OCI-LY1 (cell line): ENCODE measurements around the gene TNFRSF6B.

Source experiments
- EZH2 ChIP-seq: fragments of 200-600 bp; sonication (generic), shearing (Covaris generic); IDR thresholded peaks from 2 replicates; pipeline ENCODE4 v1.8.0; 2017; ENCODE audit warnings: borderline replicate concordance, mixed run types, mild to moderate bottlenecking, antibody characterized with exemption, low read length, moderate library complexity, mixed read lengths
- TF ChIP-seq, protein P1 (sequence below): fragments of 200-600 bp; sonication (generic), shearing (Covaris generic); IDR thresholded peaks from 2 replicates; pipeline ENCODE4 v1.5.1; 2017; ENCODE audit warnings: mild to moderate bottlenecking, antibody characterized with exemption, low read length, moderate library complexity, mixed read lengths

DNA sequence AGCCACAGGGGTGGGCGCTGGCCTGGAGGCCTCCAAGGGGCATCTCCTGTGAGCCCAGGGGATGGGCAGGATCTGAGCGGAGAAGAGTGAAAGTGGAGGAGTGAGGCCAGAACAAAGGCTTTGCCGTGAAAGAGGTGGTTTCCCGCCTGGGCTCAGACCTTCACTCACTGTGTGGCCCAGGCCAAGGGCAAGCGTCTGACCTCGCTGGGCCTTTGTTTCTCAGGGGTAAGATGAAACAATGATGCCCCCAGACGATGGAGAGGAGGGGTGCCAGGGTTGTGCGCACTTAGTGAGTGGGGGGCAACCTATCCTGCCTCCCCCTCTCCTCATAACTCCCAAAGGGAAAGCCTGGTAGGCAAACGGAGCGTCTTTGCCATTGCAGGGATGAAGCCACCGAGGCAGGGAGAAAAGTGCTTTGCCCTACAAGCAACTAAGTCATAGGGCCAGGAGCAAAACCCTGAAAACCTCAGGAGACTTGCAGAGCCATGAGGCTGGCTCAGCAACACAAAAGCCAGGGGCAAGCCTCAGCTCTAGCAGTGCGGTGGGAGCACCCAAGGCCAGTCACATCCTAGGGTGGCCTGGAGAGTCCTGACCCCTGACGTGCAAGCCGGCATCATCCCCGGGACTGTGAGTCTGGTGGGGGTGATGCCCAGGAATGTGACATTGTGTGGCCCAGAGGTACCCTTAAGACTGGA lies 42.3 kb upstream of the TNFRSF6B start:
- TF ChIP-seq, protein P1, sequence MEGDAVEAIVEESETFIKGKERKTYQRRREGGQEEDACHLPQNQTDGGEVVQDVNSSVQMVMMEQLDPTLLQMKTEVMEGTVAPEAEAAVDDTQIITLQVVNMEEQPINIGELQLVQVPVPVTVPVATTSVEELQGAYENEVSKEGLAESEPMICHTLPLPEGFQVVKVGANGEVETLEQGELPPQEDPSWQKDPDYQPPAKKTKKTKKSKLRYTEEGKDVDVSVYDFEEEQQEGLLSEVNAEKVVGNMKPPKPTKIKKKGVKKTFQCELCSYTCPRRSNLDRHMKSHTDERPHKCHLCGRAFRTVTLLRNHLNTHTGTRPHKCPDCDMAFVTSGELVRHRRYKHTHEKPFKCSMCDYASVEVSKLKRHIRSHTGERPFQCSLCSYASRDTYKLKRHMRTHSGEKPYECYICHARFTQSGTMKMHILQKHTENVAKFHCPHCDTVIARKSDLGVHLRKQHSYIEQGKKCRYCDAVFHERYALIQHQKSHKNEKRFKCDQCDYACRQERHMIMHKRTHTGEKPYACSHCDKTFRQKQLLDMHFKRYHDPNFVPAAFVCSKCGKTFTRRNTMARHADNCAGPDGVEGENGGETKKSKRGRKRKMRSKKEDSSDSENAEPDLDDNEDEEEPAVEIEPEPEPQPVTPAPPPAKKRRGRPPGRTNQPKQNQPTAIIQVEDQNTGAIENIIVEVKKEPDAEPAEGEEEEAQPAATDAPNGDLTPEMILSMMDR: no peak
- no peak for TF ChIP-seq EZH2
